GM21381 (cell line): ENCODE measurements around the gene CDKL5.

ENCODE experiments used
- ATAC-seq: cut with Tn5 transposase; IDR thresholded peaks from one replicate; pipeline ENCODE4 v1.9.1; 2021; ENCODE audit warnings: mild to moderate bottlenecking, moderate library complexity; ENCODE audit not compliant: unreplicated experiment

The CDKL5 gene

GRCh38 chrX:18687856-18688495 lies 262.6 kb downstream of the CDKL5 start:
- no peak for ATAC-seq

- ATAC-seq = no peak
Observed at GRCh38 chrX:18691431-18691830, 266.0 kb downstream of the CDKL5 start.

- no peak for ATAC-seq
Observed at GRCh38 chrX:18692541-18692940, 267.1 kb downstream of the CDKL5 start.

- ATAC-seq = no peak
Observed at GRCh38 chrX:18696653-18697052, 271.2 kb downstream of the CDKL5 start.

- no peak for ATAC-seq
Observed at GRCh38 chrX:18698737-18699650, 273.6 kb downstream of the CDKL5 start.

- ATAC-seq = no peak
Observed at GRCh38 chrX:18701621-18702361, 276.4 kb downstream of the CDKL5 start.

- no peak for ATAC-seq
Observed at GRCh38 chrX:18702362-18703195, 277.2 kb downstream of the CDKL5 start.
